Osteoblast (primary cell): ENCODE results near the gene KIF2A. TPM values are rescaled to one million over a fixed set of nuclear protein-coding genes. Genes with fewer than 3 reads are reported as not detected.

Experiments
- DNase-seq: peaks from one replicate; pipeline ENCODE4 v3.0.0; 2011; ENCODE audit warnings: low spot score, mixed read lengths; ENCODE audit not compliant: insufficient read length; ENCODE audit errors: missing footprints
- H2AFZ ChIP-seq: 2 replicates; pipeline ENCODE4 v1.6.0; 2011; ENCODE audit warnings: mild to moderate bottlenecking, low read length
- H3K27ac ChIP-seq: 2 replicates; pipeline ENCODE4 v1.5.1; 2011; ENCODE audit warnings: mild to moderate bottlenecking, low read depth, low read length, moderate library complexity
- H3K27me3 ChIP-seq: 2 replicates; pipeline ENCODE4 v1.6.0; 2012; ENCODE audit warnings: mild to moderate bottlenecking, control low read depth, inconsistent platforms, low read length, moderate library complexity; ENCODE audit not compliant: insufficient read depth
- H3K36me3 ChIP-seq: 2 replicates; pipeline ENCODE4 v1.5.1; 2011; ENCODE audit warnings: mild to moderate bottlenecking, low read length, control low read depth, moderate library complexity; ENCODE audit not compliant: insufficient read depth
- H3K4me1 ChIP-seq: 2 replicates; pipeline ENCODE4 v1.5.1; 2011; ENCODE audit warnings: mild to moderate bottlenecking, low read length, control low read depth, moderate library complexity; ENCODE audit not compliant: insufficient read depth
- H3K4me2 ChIP-seq: 2 replicates; pipeline ENCODE4 v1.6.0; 2011; ENCODE audit warnings: mild to moderate bottlenecking, low read length; ENCODE audit not compliant: insufficient read depth
- H3K4me3 ChIP-seq: fragments of 200-600 bp; sonication (generic); 3 replicates; pipeline ENCODE4 v1.5.1; 2012; ENCODE audit warnings: mild to moderate bottlenecking, low read length, inconsistent platforms; ENCODE audit not compliant: insufficient read depth
- H3K79me2 ChIP-seq: 2 replicates; pipeline ENCODE4 v1.6.0; 2012; ENCODE audit warnings: mild to moderate bottlenecking, low read length, control low read depth, inconsistent platforms; ENCODE audit not compliant: insufficient read depth
- H3K9me3 ChIP-seq: 2 replicates; pipeline ENCODE4 v1.5.1; 2011; ENCODE audit warnings: low read depth, low read length, control low read depth
- H4K20me1 ChIP-seq: 2 replicates; pipeline ENCODE4 v1.6.0; 2012; ENCODE audit warnings: mild to moderate bottlenecking, low read length, control low read depth; ENCODE audit not compliant: insufficient read depth
- total RNA-seq: library from RNA; depleted of rRNA; stranded (reverse); fragments of >200 nt; gene quantifications from 2 replicates; pipeline ENCODE4 v1.2.3, GENCODE V29; 2012
- TF ChIP-seq, protein P1 (sequence below): IDR thresholded peaks from 2 replicates; pipeline ENCODE4 v1.5.1; 2011; ENCODE audit warnings: mild to moderate bottlenecking, low read depth, low read length, moderate library complexity; ENCODE audit errors: extremely low read depth

KIF2A gene
- total RNA-seq, 1 donor = 52.8 TPM

DNA sequence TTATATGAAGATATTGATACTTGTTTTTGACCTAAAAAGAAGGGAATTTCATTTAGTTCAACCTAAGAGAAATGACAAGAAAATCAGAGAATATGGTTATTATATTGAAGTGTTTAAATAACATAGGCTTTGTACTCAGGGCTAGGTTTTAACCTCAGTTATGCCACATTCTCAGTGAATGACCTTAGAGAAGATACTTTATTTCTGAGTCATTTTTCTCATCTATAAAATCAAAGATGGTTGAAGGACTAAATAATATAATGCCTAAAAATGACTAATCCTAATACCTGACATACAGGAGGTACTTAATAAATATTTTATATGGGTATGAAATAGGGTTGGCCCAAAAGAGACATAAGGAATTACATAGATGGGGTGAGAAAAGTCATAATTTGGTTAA lies 65.4 kb downstream of the KIF2A start:
- Histone ChIP-seq H3K9me3 (no peaks in the 10 kb centered on the region), H3K27ac (no peak overlapping the region), H2AFZ (no peak overlapping the region), H3K4me3 (no peak overlapping the region), H3K36me3 (peaks cover 22% of the 10 kb centered on the region), H3K27me3 (no peaks in the 10 kb centered on the region), H3K79me2 (no peaks in the 10 kb centered on the region), H3K4me1 (no peaks in the 10 kb centered on the region), H4K20me1 (no peaks in the 10 kb centered on the region), H3K4me2 (no peak overlapping the region)
- no peak for DNase-seq
- TF ChIP-seq, protein P1, sequence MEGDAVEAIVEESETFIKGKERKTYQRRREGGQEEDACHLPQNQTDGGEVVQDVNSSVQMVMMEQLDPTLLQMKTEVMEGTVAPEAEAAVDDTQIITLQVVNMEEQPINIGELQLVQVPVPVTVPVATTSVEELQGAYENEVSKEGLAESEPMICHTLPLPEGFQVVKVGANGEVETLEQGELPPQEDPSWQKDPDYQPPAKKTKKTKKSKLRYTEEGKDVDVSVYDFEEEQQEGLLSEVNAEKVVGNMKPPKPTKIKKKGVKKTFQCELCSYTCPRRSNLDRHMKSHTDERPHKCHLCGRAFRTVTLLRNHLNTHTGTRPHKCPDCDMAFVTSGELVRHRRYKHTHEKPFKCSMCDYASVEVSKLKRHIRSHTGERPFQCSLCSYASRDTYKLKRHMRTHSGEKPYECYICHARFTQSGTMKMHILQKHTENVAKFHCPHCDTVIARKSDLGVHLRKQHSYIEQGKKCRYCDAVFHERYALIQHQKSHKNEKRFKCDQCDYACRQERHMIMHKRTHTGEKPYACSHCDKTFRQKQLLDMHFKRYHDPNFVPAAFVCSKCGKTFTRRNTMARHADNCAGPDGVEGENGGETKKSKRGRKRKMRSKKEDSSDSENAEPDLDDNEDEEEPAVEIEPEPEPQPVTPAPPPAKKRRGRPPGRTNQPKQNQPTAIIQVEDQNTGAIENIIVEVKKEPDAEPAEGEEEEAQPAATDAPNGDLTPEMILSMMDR = no peak

DNA sequence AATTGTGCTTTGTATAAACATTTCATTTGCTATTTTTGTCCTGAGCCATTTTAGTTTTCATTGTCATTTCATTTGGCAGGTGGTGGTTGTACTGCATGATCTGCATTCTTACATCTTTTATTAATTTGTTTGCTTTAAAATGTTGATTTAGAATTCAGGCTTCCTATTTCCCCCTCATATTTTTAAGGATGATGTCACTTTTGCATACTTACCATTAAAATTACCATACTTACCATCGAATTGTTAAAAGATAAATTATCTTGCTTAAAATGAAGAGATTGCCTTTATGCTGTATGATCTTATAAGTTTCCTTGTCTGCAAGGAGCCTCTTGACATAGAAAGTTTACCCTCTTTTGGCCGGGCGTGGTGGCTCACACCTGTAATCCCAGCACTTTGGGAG lies 66.6 kb downstream of the KIF2A start:
- TF ChIP-seq, protein P1 = no peak
- DNase-seq = no peak
- Histone ChIP-seq H3K4me1 (no peaks in the 10 kb centered on the region), H3K27ac (no peak overlapping the region), H4K20me1 (no peaks in the 10 kb centered on the region), H3K4me2 (no peak overlapping the region), H3K4me3 (no peak overlapping the region), H3K9me3 (no peaks in the 10 kb centered on the region), H3K27me3 (no peaks in the 10 kb centered on the region), H3K79me2 (no peaks in the 10 kb centered on the region), H2AFZ (no peak overlapping the region), H3K36me3 (peaks cover 25% of the 10 kb centered on the region)

- DNase-seq = no peak
- Histone ChIP-seq H2AFZ (no peak overlapping the region), H4K20me1 (no peaks in the 10 kb centered on the region), H3K4me3 (no peak overlapping the region), H3K27ac (no peak overlapping the region), H3K4me2 (no peak overlapping the region), H3K27me3 (no peaks in the 10 kb centered on the region), H3K79me2 (no peaks in the 10 kb centered on the region), H3K4me1 (no peaks in the 10 kb centered on the region), H3K9me3 (no peaks in the 10 kb centered on the region), H3K36me3 (peaks cover 32% of the 10 kb centered on the region)
- TF ChIP-seq, protein P1 = no peak
These were observed 67.4 kb downstream of the KIF2A start for GRCh38 chr5:62373382-62373781.

DNA sequence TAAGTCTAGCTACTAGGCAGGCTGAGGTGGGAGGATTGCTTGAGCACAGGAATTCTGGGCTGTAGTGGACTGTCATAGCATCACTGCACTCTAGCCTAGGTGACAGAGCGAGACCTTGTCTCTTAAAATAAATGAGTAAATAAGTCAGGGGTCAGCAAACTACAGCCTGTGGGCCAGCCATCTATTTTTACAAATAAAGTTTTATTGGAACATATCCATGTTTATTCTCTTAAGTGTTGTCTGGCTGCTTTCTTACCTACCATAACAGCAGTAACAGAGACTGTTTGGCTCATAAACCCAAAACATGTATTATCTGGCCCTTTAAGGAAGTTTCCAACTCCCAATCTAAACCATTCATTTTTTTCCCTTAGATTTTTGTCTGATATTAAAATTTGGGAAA lies 68.1 kb downstream of the KIF2A start:
- Histone ChIP-seq H3K4me3 (no peak overlapping the region), H3K36me3 (peaks cover 38% of the 10 kb centered on the region), H3K27me3 (no peaks in the 10 kb centered on the region), H3K4me2 (no peak overlapping the region), H4K20me1 (no peaks in the 10 kb centered on the region), H3K27ac (no peak overlapping the region), H3K4me1 (no peaks in the 10 kb centered on the region), H3K9me3 (no peaks in the 10 kb centered on the region), H3K79me2 (no peaks in the 10 kb centered on the region), H2AFZ (no peak overlapping the region)
- TF ChIP-seq, protein P1 = no peak
- DNase-seq = no peak
